ENCODE measurements around the gene CACNG8. TPM values are rescaled to one million over a fixed set of nuclear protein-coding genes. Genes with fewer than 3 reads are reported as not detected.

CACNG8 gene
- total RNA-seq (under 1 TPM in 1 of 2 donors, not detected in 1; 0.15 TPM), polyA plus RNA-seq (under 1 TPM; 0.01 to 0.06 TPM)
- long read RNA-seq, donor 1 = 0 reads
- long read RNA-seq, donor 2 = 0 reads
- long read RNA-seq, donor 3 = 0 reads
- long read RNA-seq, donor 4 = 0 reads
- long read RNA-seq, donor 5 = 0 reads

GRCh38 chr19:53962887-53963431, at the start of gene CACNG8:
Gene CACNG8 (plus strand): TSS chr19:53962937.
- DNase-seq (no peak), ATAC-seq (ENCODE audit: insufficient read depth, low FRiP score) (no peak)
- Histone ChIP-seq H3K27ac (ENCODE audit: low read depth in 1 of 2, low read length in 1 of 2) (no peak within 1 kb of the TSS), H3K36me3 (ENCODE audit: control insufficient read depth in 4 of 4, insufficient read depth in 4 of 4, low read length in 4 of 4) (no peaks in the 10 kb centered on the region), H3K27me3 (ENCODE audit: control insufficient read depth in 3 of 3, insufficient read depth in 3 of 3, low read length in 2 of 3) (peaks cover 8 to 62% (median 45%) of the 10 kb centered on the region in 3 donors), H3K4me3 (no peak within 1 kb of the TSS), H3K4me1 (ENCODE audit: control insufficient read depth in 5 of 5, insufficient read depth in 5 of 5, low read length in 5 of 5) (peaks cover 0 to 4% (median 0%) of the 10 kb centered on the region in 5 donors), H3K9ac (ENCODE audit: insufficient read depth in 1 of 2, low read length in 2 of 2) (no peak within 1 kb of the TSS), H3K9me3 (ENCODE audit: control insufficient read depth in 4 of 4, insufficient read depth in 3 of 4, low read length in 3 of 4) (peaks cover 0 to 8% (median 0%) of the 10 kb centered on the region in 4 donors)
- 3 to 5% methylated on average over 22 to 51 of the region's 55 CpGs for WGBS, 2 donors
- TF ChIP-seq, protein P1, sequence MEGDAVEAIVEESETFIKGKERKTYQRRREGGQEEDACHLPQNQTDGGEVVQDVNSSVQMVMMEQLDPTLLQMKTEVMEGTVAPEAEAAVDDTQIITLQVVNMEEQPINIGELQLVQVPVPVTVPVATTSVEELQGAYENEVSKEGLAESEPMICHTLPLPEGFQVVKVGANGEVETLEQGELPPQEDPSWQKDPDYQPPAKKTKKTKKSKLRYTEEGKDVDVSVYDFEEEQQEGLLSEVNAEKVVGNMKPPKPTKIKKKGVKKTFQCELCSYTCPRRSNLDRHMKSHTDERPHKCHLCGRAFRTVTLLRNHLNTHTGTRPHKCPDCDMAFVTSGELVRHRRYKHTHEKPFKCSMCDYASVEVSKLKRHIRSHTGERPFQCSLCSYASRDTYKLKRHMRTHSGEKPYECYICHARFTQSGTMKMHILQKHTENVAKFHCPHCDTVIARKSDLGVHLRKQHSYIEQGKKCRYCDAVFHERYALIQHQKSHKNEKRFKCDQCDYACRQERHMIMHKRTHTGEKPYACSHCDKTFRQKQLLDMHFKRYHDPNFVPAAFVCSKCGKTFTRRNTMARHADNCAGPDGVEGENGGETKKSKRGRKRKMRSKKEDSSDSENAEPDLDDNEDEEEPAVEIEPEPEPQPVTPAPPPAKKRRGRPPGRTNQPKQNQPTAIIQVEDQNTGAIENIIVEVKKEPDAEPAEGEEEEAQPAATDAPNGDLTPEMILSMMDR (IDR thresholded peaks at IDR 0.05; ENCODE audit: control extremely low read depth, extremely low read depth) = no peak

DNA sequence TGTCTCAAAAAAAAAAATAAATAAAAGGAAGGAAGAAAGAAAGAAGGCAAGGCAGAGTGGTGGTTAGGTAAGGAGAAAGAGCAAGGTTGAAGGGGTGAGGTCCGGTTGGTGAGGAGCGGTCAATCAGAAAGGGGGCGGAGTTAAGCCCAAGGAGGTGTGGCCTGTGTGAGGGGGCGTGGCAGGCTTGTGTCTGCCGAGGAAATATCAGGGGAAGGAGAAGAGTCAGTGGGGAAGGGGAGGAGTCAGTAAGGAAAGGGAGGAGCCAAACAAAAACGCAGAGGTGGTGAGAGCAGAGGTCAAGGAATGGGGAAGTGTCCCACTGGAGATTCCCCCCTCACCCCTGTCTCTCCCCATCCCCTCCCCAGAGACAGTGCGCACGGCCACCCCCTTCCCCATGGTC, 47.7 kb upstream of the CACNG8 start:
- 55 to 62% methylated on average over 8 of the region's 8 CpGs for WGBS, 2 donors

DNA sequence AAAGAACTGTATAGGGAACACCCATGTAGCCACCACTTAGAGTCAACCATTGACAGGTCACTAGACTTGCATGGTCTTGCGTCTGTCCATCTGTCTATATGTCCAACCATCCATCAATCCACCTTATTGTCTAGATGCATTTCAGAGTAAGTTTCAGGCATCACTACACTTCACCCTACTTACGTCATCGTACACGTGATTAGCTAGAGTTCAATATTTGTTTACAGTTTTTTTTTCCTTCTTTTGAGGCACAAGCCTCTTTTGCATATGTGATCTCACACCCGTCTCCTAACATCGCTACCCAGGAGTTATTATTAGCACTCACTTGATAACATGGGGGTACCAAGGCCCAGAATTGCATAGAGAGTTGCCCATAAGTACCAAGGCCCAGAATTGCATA, 46.7 kb upstream of the CACNG8 start:
- no peak for ATAC-seq (ENCODE audit: insufficient read depth, low FRiP score)
- TF ChIP-seq, protein P1 (IDR thresholded peaks at IDR 0.05; ENCODE audit: control extremely low read depth, extremely low read depth) = no peak
- peaks cover 8 to 17% (median 10%) of the 10 kb centered on the region in 3 donors for H3K27me3 ChIP-seq (ENCODE audit: control insufficient read depth in 3 of 3, insufficient read depth in 3 of 3, low read length in 2 of 3)

More for the DNA sequence above, 47.7 kb upstream of the CACNG8 start:
- Histone ChIP-seq H3K4me3 (no peak overlapping the region), H3K9me3 (ENCODE audit: control insufficient read depth in 4 of 4, insufficient read depth in 3 of 4, low read length in 3 of 4) (peaks cover 0 to 4% (median 0%) of the 10 kb centered on the region in 4 donors), H3K27me3 (ENCODE audit: control insufficient read depth in 3 of 3, insufficient read depth in 3 of 3, low read length in 2 of 3) (peaks cover 15 to 20% (median 17%) of the 10 kb centered on the region in 3 donors), H3K4me1 (ENCODE audit: control insufficient read depth in 5 of 5, insufficient read depth in 5 of 5, low read length in 5 of 5) (no peaks in the 10 kb centered on the region), H3K36me3 (ENCODE audit: control insufficient read depth in 4 of 4, insufficient read depth in 4 of 4, low read length in 4 of 4) (no peaks in the 10 kb centered on the region), H3K9ac (ENCODE audit: insufficient read depth in 1 of 2, low read length in 2 of 2) (no peak overlapping the region), H3K27ac (ENCODE audit: low read depth in 1 of 2, low read length in 1 of 2) (no peak overlapping the region)
- TF ChIP-seq, protein P1 (IDR thresholded peaks at IDR 0.05; ENCODE audit: control extremely low read depth, extremely low read depth) = no peak
- DNase-seq (no peak), ATAC-seq (ENCODE audit: insufficient read depth, low FRiP score) (no peak)

More for the DNA sequence above, 46.7 kb upstream of the CACNG8 start:
- H3K9ac ChIP-seq (ENCODE audit: insufficient read depth in 1 of 2, low read length in 2 of 2) = no peak overlapping the region
- H3K4me1 ChIP-seq (ENCODE audit: control insufficient read depth in 5 of 5, insufficient read depth in 5 of 5, low read length in 5 of 5) = no peaks in the 10 kb centered on the region
- H3K27ac ChIP-seq (ENCODE audit: low read depth in 1 of 2, low read length in 1 of 2) = no peak overlapping the region
- peaks cover 0 to 4% (median 0%) of the 10 kb centered on the region in 4 donors for H3K9me3 ChIP-seq (ENCODE audit: control insufficient read depth in 4 of 4, insufficient read depth in 3 of 4, low read length in 3 of 4)
- WGBS, 2 donors = 67 to 79% methylated on average over 6 of the region's 6 CpGs
- no peak overlapping the region for H3K4me3 ChIP-seq
- no peaks in the 10 kb centered on the region for H3K36me3 ChIP-seq (ENCODE audit: control insufficient read depth in 4 of 4, insufficient read depth in 4 of 4, low read length in 4 of 4)
- no peak for DNase-seq

Data from lung (tissue), 16 donors.